KMS-11 (cell line): ENCODE measurements around the gene PLA2G4E.

ENCODE experiments used
- H2AFZ ChIP-seq: fragments of 200-600 bp; sonication (generic); 2 replicates; pipeline ENCODE4 v1.6.1; 2016; ENCODE audit warnings: antibody characterized with exemption, mixed run types, low read depth
- H3K27ac ChIP-seq: fragments of 200-600 bp; sonication (generic); 2 replicates; pipeline ENCODE4 v1.6.1; 2016; ENCODE audit warnings: mild to moderate bottlenecking, mixed run types
- H3K27me3 ChIP-seq: fragments of 200-600 bp; sonication (generic); 2 replicates; pipeline ENCODE4 v1.6.1; 2017; ENCODE audit warnings: mild to moderate bottlenecking, low read depth, mixed run types, moderate library complexity; ENCODE audit not compliant: insufficient read depth
- H3K36me3 ChIP-seq: fragments of 200-600 bp; sonication (generic); 2 replicates; pipeline ENCODE4 v1.6.1; 2017; ENCODE audit warnings: mild to moderate bottlenecking, mixed run types; ENCODE audit not compliant: insufficient read depth
- H3K4me1 ChIP-seq: fragments of 200-600 bp; sonication (generic); 2 replicates; pipeline ENCODE4 v1.6.1; 2016; ENCODE audit warnings: mild to moderate bottlenecking, low read depth, mixed run types; ENCODE audit not compliant: poor library complexity, severe bottlenecking
- H3K4me2 ChIP-seq: fragments of 200-600 bp; sonication (generic); 2 replicates; pipeline ENCODE4 v1.7.0; 2016; ENCODE audit warnings: mild to moderate bottlenecking, mixed run types
- H3K4me3 ChIP-seq: fragments of 200-600 bp; sonication (generic); IDR thresholded peaks from 2 replicates; pipeline ENCODE4 v1.6.1; 2017; ENCODE audit warnings: low read depth, low read length, mixed read lengths; ENCODE audit not compliant: insufficient read depth
- H3K79me2 ChIP-seq: fragments of 200-600 bp; sonication (generic); 2 replicates; pipeline ENCODE4 v1.6.1; 2016; ENCODE audit warnings: low read depth, mixed run types; ENCODE audit not compliant: insufficient read depth
- H3K9ac ChIP-seq: fragments of 200-600 bp; sonication (generic); 2 replicates; pipeline ENCODE4 v1.6.1; 2016; ENCODE audit warnings: mild to moderate bottlenecking, mixed run types
- H4K20me1 ChIP-seq: fragments of 200-600 bp; sonication (generic); 2 replicates; pipeline ENCODE4 v1.6.1; 2016; ENCODE audit warnings: mild to moderate bottlenecking, mixed run types; ENCODE audit not compliant: insufficient read depth
- CTCF ChIP-seq: fragments of 200-600 bp; sonication (generic); conservative IDR thresholded peaks from 2 replicates; pipeline ENCODE4 v1.6.1; 2017; ENCODE audit warnings: low read depth, mild to moderate bottlenecking, antibody characterized with exemption, low read length, moderate library complexity, mixed read lengths

PLA2G4E gene

GRCh38 chr15:42001236-42001635, 19.6 kb downstream of the PLA2G4E start:
- Histone ChIP-seq H3K27ac (no peak overlapping the region), H3K4me2 (no peak overlapping the region), H2AFZ (no peak overlapping the region), H4K20me1 (no peaks in the 10 kb centered on the region), H3K27me3 (no peaks in the 10 kb centered on the region), H3K79me2 (no peaks in the 10 kb centered on the region), H3K9ac (no peak overlapping the region), H3K36me3 (no peaks in the 10 kb centered on the region), H3K4me3 (no peak overlapping the region), H3K4me1 (no peaks in the 10 kb centered on the region)
- TF ChIP-seq CTCF: no peak

- no peak for TF ChIP-seq CTCF
- no peak overlapping the region for H2AFZ ChIP-seq
- H4K20me1 ChIP-seq: no peaks in the 10 kb centered on the region
- no peak overlapping the region for H3K4me3 ChIP-seq
- no peak overlapping the region for H3K4me2 ChIP-seq
- H3K9ac ChIP-seq: no peak overlapping the region
- H3K79me2 ChIP-seq: no peaks in the 10 kb centered on the region
- no peaks in the 10 kb centered on the region for H3K36me3 ChIP-seq
- no peaks in the 10 kb centered on the region for H3K4me1 ChIP-seq
- no peaks in the 10 kb centered on the region for H3K27me3 ChIP-seq
- no peak overlapping the region for H3K27ac ChIP-seq
Measured at GRCh38 chr15:41999290-42000285, 21.3 kb downstream of the PLA2G4E start.

- Histone ChIP-seq H3K27ac (no peak overlapping the region), H3K36me3 (no peaks in the 10 kb centered on the region), H3K4me3 (no peak overlapping the region), H3K9ac (no peak overlapping the region), H3K27me3 (no peaks in the 10 kb centered on the region), H2AFZ (no peak overlapping the region), H3K79me2 (no peaks in the 10 kb centered on the region), H4K20me1 (no peaks in the 10 kb centered on the region), H3K4me1 (no peaks in the 10 kb centered on the region), H3K4me2 (no peak overlapping the region)
- TF ChIP-seq CTCF: no peak
Measured at GRCh38 chr15:41997845-41998244, 23.0 kb downstream of the PLA2G4E start.

GRCh38 chr15:41996921-41997592, 23.8 kb downstream of the PLA2G4E start:
- Histone ChIP-seq H3K4me1 (no peaks in the 10 kb centered on the region), H3K9ac (no peak overlapping the region), H3K27ac (no peak overlapping the region), H3K4me3 (no peak overlapping the region), H2AFZ (no peak overlapping the region), H3K4me2 (no peak overlapping the region), H3K36me3 (no peaks in the 10 kb centered on the region), H3K27me3 (no peaks in the 10 kb centered on the region), H3K79me2 (no peaks in the 10 kb centered on the region), H4K20me1 (no peaks in the 10 kb centered on the region)
- no peak for TF ChIP-seq CTCF
